GM21367 (cell line): ENCODE results near the gene GAMT.

ENCODE experiments used
- ATAC-seq: cut with Tn5 transposase; IDR thresholded peaks from one replicate; pipeline ENCODE4 v1.9.1; 2021; ENCODE audit not compliant: unreplicated experiment

Gene GAMT

GRCh38 chr19:1387684-1388636 is 13.4 kb downstream of the GAMT start:
- no peak for ATAC-seq

GRCh38 chr19:1386945-1387683 is 14.2 kb downstream of the GAMT start:
- ATAC-seq: no peak

DNA sequence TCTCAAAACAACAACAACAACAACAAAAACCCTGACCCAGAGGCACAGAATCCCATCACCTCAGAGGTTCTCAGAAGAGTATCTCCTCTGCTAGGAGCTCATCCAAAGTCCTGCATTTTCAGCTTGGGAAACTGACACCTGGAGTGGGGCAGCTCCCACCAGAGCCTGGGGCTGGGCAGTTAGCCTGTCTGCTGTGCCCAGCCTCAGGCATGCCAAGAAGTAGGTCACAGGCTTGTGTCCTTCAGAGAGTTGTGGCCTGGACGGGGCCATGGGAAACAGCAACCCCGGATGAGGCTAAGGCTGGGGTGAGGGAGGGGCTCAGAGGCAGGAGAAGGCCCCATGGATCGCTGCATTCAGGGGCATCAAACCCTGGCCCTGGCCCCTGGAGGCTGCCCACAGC is 15.5 kb downstream of the GAMT start:
- ATAC-seq: no peak

GRCh38 chr19:1384478-1385110 is 16.7 kb downstream of the GAMT start:
- no peak for ATAC-seq

DNA sequence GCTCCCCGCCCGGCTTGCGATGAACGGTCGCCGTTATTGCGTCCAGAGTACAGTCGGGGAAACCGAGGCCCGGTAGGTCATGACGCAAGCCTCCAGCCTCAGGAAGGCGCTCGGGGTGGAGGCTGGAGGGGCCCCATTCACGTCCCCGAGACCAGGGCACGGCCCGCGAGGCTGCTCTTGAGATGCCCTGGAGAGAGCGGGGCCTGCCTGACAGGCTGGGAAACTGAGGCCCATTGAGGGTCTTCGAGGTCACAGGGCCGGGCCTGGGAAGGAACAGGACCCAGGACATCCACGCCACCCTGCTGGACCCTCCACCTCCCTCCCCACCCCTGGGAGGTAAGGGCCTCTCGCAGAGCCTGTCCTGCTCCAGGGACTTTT is 17.3 kb downstream of the GAMT start:
- ATAC-seq: no peak

DNA sequence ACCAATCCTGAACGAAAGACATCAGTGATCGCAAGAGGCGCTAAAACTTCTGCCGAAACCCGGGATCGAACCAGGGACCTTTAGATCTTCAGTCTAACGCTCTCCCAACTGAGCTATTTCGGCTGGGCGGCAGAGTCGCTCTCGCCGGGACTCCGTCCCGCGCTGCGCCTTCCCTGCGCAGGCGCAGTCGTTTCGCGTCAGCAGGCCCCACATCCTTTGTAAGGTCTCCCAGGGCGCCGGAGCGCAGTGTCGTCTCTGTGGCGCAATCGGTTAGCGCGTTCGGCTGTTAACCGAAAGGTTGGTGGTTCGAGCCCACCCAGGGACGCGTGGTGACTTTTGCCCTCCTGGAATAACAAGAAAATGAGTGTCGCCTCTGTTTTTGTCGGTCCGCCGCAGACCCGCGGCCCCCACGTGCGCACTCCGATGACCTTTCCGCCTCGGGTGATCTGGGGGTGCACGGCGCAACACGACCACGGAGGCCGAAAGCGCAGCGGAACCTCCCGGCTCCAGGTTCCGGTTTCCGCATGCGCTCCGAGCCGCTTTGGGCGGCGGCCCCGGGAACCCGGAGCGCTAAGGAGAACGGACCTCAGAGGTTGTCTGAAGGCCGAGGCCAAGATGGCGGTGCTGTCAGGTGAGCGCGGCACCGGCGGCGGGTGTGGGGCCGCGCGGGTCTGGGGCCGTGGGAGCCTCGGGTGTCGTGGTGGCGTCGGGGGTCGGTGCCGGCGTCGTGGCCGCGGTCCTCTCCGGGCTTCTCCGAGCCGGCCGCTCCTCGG is 17.8 kb downstream of the GAMT start, which contains the start of gene NDUFS7:
Gene NDUFS7 (plus strand): TSS at position 596 of the 773 bp plus-strand sequence. CDS start 20 bp downstream, at position 616.
- peak; percentile 50 for ATAC-seq

DNA sequence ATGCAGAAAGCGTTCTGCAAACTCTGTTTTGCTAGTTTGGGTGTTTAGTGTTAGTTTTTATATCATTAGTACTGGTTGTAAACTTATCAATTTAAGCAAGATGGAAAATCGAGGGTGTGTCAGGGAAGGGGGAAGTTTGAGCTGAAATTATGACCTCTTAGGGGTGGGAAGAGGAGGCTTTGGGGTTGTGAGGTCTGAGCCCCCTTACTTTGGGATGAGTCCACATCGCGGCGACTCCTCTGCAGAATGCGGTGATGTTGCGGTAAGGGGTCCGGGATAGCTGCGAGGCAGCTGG is 18.4 kb downstream of the GAMT start:
- no peak for ATAC-seq

DNA sequence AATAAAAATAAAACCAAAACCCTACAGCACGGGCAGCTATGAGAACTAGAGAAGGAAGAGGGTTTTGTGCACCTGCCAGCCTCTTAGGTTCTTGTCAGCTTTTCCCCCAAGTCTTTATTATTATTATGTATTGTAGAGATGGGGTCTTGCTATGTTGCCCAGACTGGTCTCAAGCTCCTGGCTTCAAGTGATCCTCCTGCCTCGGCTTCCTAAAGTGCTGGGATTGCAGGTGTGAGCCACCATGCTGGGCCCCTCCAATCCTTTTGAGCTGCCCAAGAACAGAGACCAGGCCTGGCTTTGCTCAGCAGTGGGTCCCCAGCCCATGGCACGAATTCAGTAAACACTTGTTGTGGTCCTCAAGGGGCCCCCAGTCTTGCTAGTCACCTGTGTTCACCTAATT is 19.1 kb downstream of the GAMT start:
- ATAC-seq: no peak

GRCh38 chr19:1379961-1380489 is 21.3 kb downstream of the GAMT start:
- no peak for ATAC-seq

DNA sequence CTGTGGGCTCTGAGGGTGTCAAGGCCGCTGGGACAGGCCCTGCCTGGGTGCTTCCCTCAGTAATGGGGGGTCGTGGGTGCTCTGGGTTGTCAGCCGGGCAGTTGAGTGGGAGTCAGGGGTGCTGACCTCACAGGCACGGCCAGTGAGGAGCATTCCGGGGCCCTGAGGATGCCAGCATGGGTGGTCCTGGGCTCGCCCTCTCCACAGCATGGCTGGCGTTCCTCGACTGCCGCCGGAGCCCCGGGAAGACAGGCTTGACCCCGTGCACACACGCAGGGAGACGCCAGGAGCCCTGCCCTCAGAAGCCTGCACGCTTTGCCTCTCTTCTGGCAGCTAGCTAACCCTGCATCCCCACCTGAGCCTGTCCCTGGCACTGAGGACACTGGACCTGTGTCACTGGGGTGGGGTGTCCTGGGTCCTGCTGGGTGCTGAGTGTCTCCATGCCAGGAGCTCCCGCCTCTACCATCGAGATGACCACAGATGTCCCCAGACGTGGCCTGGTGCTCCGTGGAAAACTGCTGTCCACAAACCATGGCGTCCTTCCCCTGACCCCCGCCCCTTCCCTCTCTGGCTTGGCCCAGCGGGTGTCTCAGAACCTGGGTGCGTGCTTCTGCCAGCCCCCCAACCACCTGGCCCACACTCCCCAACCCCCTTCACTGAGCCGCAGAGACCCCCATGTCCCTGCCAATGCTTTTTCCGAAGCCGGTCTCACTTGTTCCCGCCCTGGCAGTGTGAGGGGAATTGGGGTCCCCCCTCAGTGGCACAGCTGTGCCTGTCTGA is 22.0 kb downstream of the GAMT start:
- no peak for ATAC-seq

GRCh38 chr19:1377965-1378785 is 23.2 kb downstream of the GAMT start:
- no peak for ATAC-seq

- no peak for ATAC-seq
These were observed 24.0 kb downstream of the GAMT start for GRCh38 chr19:1377176-1377964.

DNA sequence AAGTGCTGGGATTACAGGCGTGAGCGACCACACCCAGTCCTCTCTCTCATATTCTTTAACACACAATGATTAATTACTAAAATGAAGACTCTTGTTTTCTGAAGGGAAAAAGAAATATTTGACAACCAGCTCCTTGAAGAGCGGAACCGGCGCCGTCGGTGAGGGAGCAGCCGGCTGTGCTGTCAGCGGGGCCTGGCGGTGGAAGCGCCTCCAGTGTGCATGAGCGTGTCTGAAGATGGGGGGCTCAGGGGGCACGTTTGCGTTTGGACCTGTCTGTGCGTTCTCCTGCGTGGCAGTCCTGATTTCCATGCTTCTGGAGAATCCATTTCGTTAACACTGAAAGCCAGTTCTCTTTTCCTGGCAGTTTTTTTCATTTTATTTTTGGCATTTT is 24.9 kb downstream of the GAMT start:
- no peak for ATAC-seq

DNA sequence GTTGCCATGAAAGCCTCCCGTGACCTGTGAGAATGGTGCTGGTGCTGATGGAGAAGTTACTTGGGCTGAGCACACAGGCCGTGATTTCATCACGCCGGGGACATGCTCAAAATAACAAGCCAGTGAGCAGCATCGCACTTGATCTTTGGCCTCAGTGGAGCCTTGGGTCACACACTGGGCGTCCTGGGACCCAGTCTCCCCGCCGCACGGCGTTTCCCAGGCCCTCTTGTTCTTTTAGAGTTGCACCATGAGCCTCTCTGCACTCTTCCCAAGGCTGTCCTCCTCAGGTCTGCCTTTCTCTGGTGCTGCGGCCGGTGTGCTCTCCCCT is 27.1 kb downstream of the GAMT start:
- no peak for ATAC-seq

DNA sequence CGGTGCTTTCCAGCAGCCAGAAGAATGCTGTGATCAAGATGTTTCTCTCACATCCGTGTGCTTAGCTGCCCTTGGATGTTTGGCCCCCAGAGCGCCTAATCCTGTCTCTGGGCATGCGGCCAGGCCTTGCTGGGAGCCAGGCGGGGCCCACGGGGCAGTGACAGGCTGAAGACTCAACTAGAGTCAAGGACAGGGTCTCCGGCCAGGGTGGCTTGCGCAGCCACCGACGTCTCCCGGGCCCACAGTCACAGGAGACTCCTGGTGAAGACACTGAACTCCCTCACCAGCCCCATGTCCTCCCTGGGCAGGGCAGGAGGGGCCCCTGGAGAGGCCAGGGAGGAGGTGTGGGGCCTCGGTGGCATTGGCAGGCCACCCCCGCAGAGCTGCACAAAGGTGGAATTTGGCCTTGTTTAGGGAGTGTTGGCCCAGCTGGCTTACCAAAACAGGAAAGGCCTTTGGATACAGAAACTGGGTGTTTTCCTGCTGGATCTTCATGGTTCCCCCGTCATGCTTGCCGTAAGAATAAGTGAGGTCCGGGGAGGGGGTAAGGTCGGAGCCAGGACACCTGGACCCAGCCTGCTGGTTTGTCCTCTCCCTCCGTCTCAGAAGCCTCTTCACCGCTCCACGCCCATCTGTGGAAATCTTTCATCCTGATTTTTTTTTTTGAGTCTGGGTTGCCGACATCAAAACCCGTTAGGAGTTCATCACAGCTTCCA is 27.6 kb downstream of the GAMT start:
- ATAC-seq: no peak

DNA sequence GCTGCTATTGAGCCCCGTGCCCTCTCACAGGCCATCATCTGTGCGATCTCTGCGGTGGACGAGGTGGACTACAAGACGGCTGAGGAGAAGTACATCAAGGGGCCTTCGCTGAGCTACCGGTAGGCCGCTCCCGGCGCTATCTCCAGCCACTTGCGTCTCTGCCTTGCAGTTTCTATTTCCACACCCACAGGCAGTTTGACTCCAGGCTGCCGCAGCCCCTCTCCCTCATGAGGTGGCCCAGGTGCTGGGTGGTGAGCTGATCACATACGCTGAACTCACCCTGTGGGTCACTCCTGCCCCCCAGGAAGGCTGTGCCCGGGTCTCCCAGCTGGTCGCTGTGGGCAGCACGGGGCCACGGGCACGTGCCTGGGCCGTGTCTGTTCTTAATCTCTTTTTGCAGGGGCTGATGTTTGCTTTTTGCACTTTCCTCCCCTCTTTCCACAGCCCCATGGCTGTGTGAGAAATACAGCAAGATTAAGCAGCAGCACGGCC is 28.3 kb downstream of the GAMT start:
- no peak for ATAC-seq

GRCh38 chr19:1370579-1371361 is 30.6 kb downstream of the GAMT start:
- ATAC-seq: no peak
